Embryonic facial prominence (tissue), 1 donor: Measurements from ENCODE around the gene JPH4.

Experiments
- DNase-seq: peaks from one replicate; pipeline ENCODE4 v3.0.0-alpha.2; 2016; ENCODE audit errors: extremely low spot score

Gene JPH4

GRCh38 chr14:23579739-23580138, 1.1 kb upstream of the JPH4 start:
- DNase-seq = no peak

- no peak for DNase-seq
Measured at GRCh38 chr14:23579311-23579630, 681 bp upstream of the JPH4 start.

- no peak for DNase-seq
Measured at GRCh38 chr14:23577710-23578392, 739 bp downstream of the JPH4 start.

GRCh38 chr14:23577004-23577681, 1.4 kb downstream of the JPH4 start:
- DNase-seq = no peak

GRCh38 chr14:23573384-23574015, 5.1 kb downstream of the JPH4 start:
- DNase-seq = no peak

- DNase-seq = no peak
Measured at GRCh38 chr14:23572836-23573235, 5.8 kb downstream of the JPH4 start.

- no peak for DNase-seq
Measured at GRCh38 chr14:23572524-23572828, 6.1 kb downstream of the JPH4 start.

- DNase-seq = no peak
Measured at GRCh38 chr14:23571701-23572523, 6.7 kb downstream of the JPH4 start.

- no peak for DNase-seq
Measured at GRCh38 chr14:23570806-23571483, 7.6 kb downstream of the JPH4 start.

GRCh38 chr14:23569443-23570151, 9.0 kb downstream of the JPH4 start:
- peak; percentile 12 for DNase-seq

- no peak for DNase-seq
Measured at GRCh38 chr14:23568600-23569331, 9.8 kb downstream of the JPH4 start.

GRCh38 chr14:23568021-23568599, 10.5 kb downstream of the JPH4 start:
- DNase-seq = peak; percentile 20

- peak; percentile 68 for DNase-seq
Measured at GRCh38 chr14:23567186-23568020, 11.2 kb downstream of the JPH4 start, which contains the start of gene AP1G2. Gene AP1G2, minus strand, starts transcription at chr14:23567791. Its CDS starts 477 bp downstream, at chr14:23567314.

- no peak for DNase-seq
Measured at GRCh38 chr14:23566778-23567185, 11.8 kb downstream of the JPH4 start.

- no peak for DNase-seq
Measured at GRCh38 chr14:23566112-23566777, 12.3 kb downstream of the JPH4 start.

GRCh38 chr14:23565626-23566025, 13.0 kb downstream of the JPH4 start:
- no peak for DNase-seq

- DNase-seq = no peak
Measured at GRCh38 chr14:23564876-23565275, 13.7 kb downstream of the JPH4 start.

GRCh38 chr14:23564181-23564812, 14.3 kb downstream of the JPH4 start:
- DNase-seq = no peak
